ENCODE results near the gene CD47. TPM values are rescaled to one million over a fixed set of nuclear protein-coding genes. Genes with fewer than 3 reads are reported as not detected.

CD47 gene
- polyA plus RNA-seq, 6 donors from 2014 or later: 219 to 439 (median 284) TPM

GRCh38 chr3:108028896-108029295 is 61.9 kb downstream of the CD47 start:
- Mint-ChIP-seq H3K9me3 (peaks cover 0 to 5% (median 0%) of the 10 kb centered on the region in 7 donors), H3K36me3 (peaks cover 16 to 17% of the 10 kb centered on the region in 2 donors), H3K27ac (peak overlapping the region in 1 of 6 donors; percentile 73), H3K4me1 (peaks cover under 1 to 3% (median 2%) of the 10 kb centered on the region in 3 donors), H3K27me3 (no peaks in the 10 kb centered on the region), H3K4me3 (no peak overlapping the region)
- DNase-seq (no peak), ATAC-seq (ENCODE audit: low read depth in 2 of 2) (no peak)

- ATAC-seq (ENCODE audit: low read depth in 2 of 2): no peak
- Mint-ChIP-seq H3K27ac (no peak overlapping the region), H3K4me1 (peaks cover 1 to 9% (median 7%) of the 10 kb centered on the region in 3 donors), H3K27me3 (no peaks in the 10 kb centered on the region), H3K4me3 (no peak overlapping the region), H3K36me3 (peaks cover 7 to 27% of the 10 kb centered on the region in 2 donors), H3K9me3 (peaks cover 0 to 5% (median 0%) of the 10 kb centered on the region in 7 donors)
- no peak for DNase-seq
Observed at GRCh38 chr3:108025177-108025576, 65.7 kb downstream of the CD47 start.

- no peak for ATAC-seq (ENCODE audit: low read depth in 2 of 2)
- no peaks in the 10 kb centered on the region for H3K27me3 Mint-ChIP-seq
- H3K36me3 Mint-ChIP-seq: peaks cover under 1 to 31% of the 10 kb centered on the region in 2 donors
- peak overlapping the region in 1 of 6 donors; percentile 49 for H3K27ac Mint-ChIP-seq
- peaks cover 6 to 9% (median 9%) of the 10 kb centered on the region in 3 donors for H3K4me1 Mint-ChIP-seq
- H3K9me3 Mint-ChIP-seq: peaks cover 0 to 5% (median 0%) of the 10 kb centered on the region in 7 donors
- no peak overlapping the region for H3K4me3 Mint-ChIP-seq
- no peak for DNase-seq
Observed at GRCh38 chr3:108024146-108024850, 66.5 kb downstream of the CD47 start.

GRCh38 chr3:108022256-108023150 is 68.3 kb downstream of the CD47 start:
- no peak for DNase-seq
- no peak for ATAC-seq (ENCODE audit: low read depth in 2 of 2)
- H3K4me1 Mint-ChIP-seq: peaks cover 9 to 16% (median 16%) of the 10 kb centered on the region in 3 donors
- peaks cover 0 to 10% (median 6%) of the 10 kb centered on the region in 3 donors for H3K27me3 Mint-ChIP-seq
- H3K27ac Mint-ChIP-seq: no peak overlapping the region
- H3K4me3 Mint-ChIP-seq: no peak overlapping the region
- peaks cover 0 to 31% of the 10 kb centered on the region in 2 donors for H3K36me3 Mint-ChIP-seq
- peaks cover 0 to 4% (median 3%) of the 10 kb centered on the region in 7 donors for H3K9me3 Mint-ChIP-seq

- peaks cover 0 to 35% of the 10 kb centered on the region in 2 donors for H3K36me3 Mint-ChIP-seq
- peaks cover 0 to 3% (median 0%) of the 10 kb centered on the region in 7 donors for H3K9me3 Mint-ChIP-seq
- ATAC-seq (ENCODE audit: low read depth in 2 of 2) (no peak), DNase-seq (no peak)
- H3K4me1 Mint-ChIP-seq: peaks cover 9 to 16% (median 16%) of the 10 kb centered on the region in 3 donors
- no peak overlapping the region for H3K4me3 Mint-ChIP-seq
- H3K27me3 Mint-ChIP-seq: peaks cover 0 to 12% (median 10%) of the 10 kb centered on the region in 3 donors
- no peak overlapping the region for H3K27ac Mint-ChIP-seq
Observed at GRCh38 chr3:108021533-108021932, 69.3 kb downstream of the CD47 start.

GRCh38 chr3:108021131-108021530 is 69.7 kb downstream of the CD47 start:
- Mint-ChIP-seq H3K9me3 (peaks cover 0 to 3% (median 0%) of the 10 kb centered on the region in 7 donors), H3K4me1 (peaks cover 9 to 16% (median 16%) of the 10 kb centered on the region in 3 donors), H3K36me3 (peaks cover 0 to 37% of the 10 kb centered on the region in 2 donors), H3K27me3 (peaks cover 0 to 15% (median 14%) of the 10 kb centered on the region in 3 donors), H3K4me3 (no peak overlapping the region), H3K27ac (no peak overlapping the region)
- no peak for ATAC-seq (ENCODE audit: low read depth in 2 of 2)
- DNase-seq: no peak

GRCh38 chr3:108018552-108018951 is 72.3 kb downstream of the CD47 start:
- H3K4me3 Mint-ChIP-seq: no peak overlapping the region
- peak overlapping the region in 4 of 6 donors; percentile 4 to 46 (median 8) for H3K27ac Mint-ChIP-seq
- H3K4me1 Mint-ChIP-seq: peaks cover 9 to 20% (median 19%) of the 10 kb centered on the region in 3 donors
- DNase-seq (no peak), ATAC-seq (ENCODE audit: low read depth in 2 of 2) (no peak)
- peaks cover 0 to 3% (median 0%) of the 10 kb centered on the region in 7 donors for H3K9me3 Mint-ChIP-seq
- H3K27me3 Mint-ChIP-seq: peaks cover 0 to 20% (median 15%) of the 10 kb centered on the region in 3 donors
- peaks cover 12 to 23% of the 10 kb centered on the region in 2 donors for H3K36me3 Mint-ChIP-seq

GRCh38 chr3:108017587-108017986 is 73.2 kb downstream of the CD47 start:
- Mint-ChIP-seq H3K4me1 (peaks cover 11 to 20% (median 14%) of the 10 kb centered on the region in 3 donors), H3K4me3 (no peak overlapping the region)
- no peak for DNase-seq

GRCh38 chr3:108014943-108015342 is 75.9 kb downstream of the CD47 start:
- Mint-ChIP-seq H3K4me3 (no peak overlapping the region), H3K27ac (no peak overlapping the region), H3K27me3 (peaks cover 0 to 20% (median 15%) of the 10 kb centered on the region in 3 donors), H3K36me3 (peaks cover 15 to 17% of the 10 kb centered on the region in 2 donors), H3K4me1 (peaks cover 19 to 30% (median 20%) of the 10 kb centered on the region in 3 donors), H3K9me3 (peaks cover 0 to 3% (median 0%) of the 10 kb centered on the region in 7 donors)
- no peak for ATAC-seq (ENCODE audit: low read depth in 2 of 2)
- no peak for DNase-seq

More at GRCh38 chr3:108017587-108017986, 73.2 kb downstream of the CD47 start:
- Mint-ChIP-seq H3K36me3 (peaks cover 15 to 28% of the 10 kb centered on the region in 2 donors), H3K27ac (no peak overlapping the region), H3K9me3 (peaks cover 0 to 3% (median 0%) of the 10 kb centered on the region in 7 donors), H3K27me3 (peaks cover 0 to 20% (median 15%) of the 10 kb centered on the region in 3 donors)
- ATAC-seq (ENCODE audit: low read depth in 2 of 2): no peak

GRCh38 chr3:108013141-108014055 is 77.4 kb downstream of the CD47 start:
- Mint-ChIP-seq H3K4me1 (peaks cover 20 to 31% (median 29%) of the 10 kb centered on the region in 3 donors), H3K27ac (peak overlapping the region in 1 of 6 donors; percentile 15), H3K36me3 (peaks cover 15% of the 10 kb centered on the region in 2 donors), H3K4me3 (no peak overlapping the region), H3K9me3 (peaks cover 0 to 3% (median 0%) of the 10 kb centered on the region in 7 donors), H3K27me3 (peaks cover 0 to 19% (median 11%) of the 10 kb centered on the region in 3 donors)
- ATAC-seq (ENCODE audit: low read depth in 2 of 2) (no peak), DNase-seq (no peak)

GRCh38 chr3:108012304-108012703 is 78.5 kb downstream of the CD47 start:
- Mint-ChIP-seq H3K9me3 (no peaks in the 10 kb centered on the region), H3K36me3 (peaks cover 15% of the 10 kb centered on the region in 2 donors), H3K4me3 (peak overlapping the region in 1 of 8 donors; percentile 22), H3K4me1 (peaks cover 22 to 40% (median 25%) of the 10 kb centered on the region in 3 donors), H3K27ac (no peak overlapping the region), H3K27me3 (peaks cover 0 to 14% (median 5%) of the 10 kb centered on the region in 3 donors)
- DNase-seq: no peak
- no peak for ATAC-seq (ENCODE audit: low read depth in 2 of 2)

- DNase-seq (no peak), ATAC-seq (ENCODE audit: low read depth in 2 of 2) (peak; percentile 65 to 72)
- H3K9me3 Mint-ChIP-seq: no peaks in the 10 kb centered on the region
- peak overlapping the region in 1 of 8 donors; percentile 41 for H3K4me3 Mint-ChIP-seq
- peaks cover 0 to 11% (median 4%) of the 10 kb centered on the region in 3 donors for H3K27me3 Mint-ChIP-seq
- peaks cover 12 to 15% of the 10 kb centered on the region in 2 donors for H3K36me3 Mint-ChIP-seq
- H3K27ac Mint-ChIP-seq: peak overlapping the region in 2 of 6 donors; percentile 72 to 84
- peaks cover 25 to 47% (median 27%) of the 10 kb centered on the region in 3 donors for H3K4me1 Mint-ChIP-seq
Observed at GRCh38 chr3:108011616-108012015, 79.2 kb downstream of the CD47 start.

Measured in naive B cell (primary cell).